HepG2 (cell line): Measurements from ENCODE around the gene DLG2.

Source experiments
- ELF4 ChIP-seq: sonication (generic); formaldehyde crosslinking; IDR thresholded peaks from 2 replicates; pipeline ENCODE4 v1.5.0; 2020; ENCODE audit warnings: missing genetic modification reagents, mild to moderate bottlenecking, moderate library complexity, borderline replicate concordance
- TF ChIP-seq, protein P1 (sequence below): IDR thresholded peaks from 2 replicates; pipeline ENCODE4 v1.6.1; 2012; ENCODE audit warnings: low read depth, low read length, improper control_type of control experiment
- TF ChIP-seq, protein P2 (sequence below): sonication (generic); formaldehyde crosslinking; IDR thresholded peaks from 2 replicates; pipeline ENCODE4 v1.5.0; 2020; ENCODE audit warnings: mild to moderate bottlenecking, missing genetic modification reagents, moderate library complexity

DNA sequence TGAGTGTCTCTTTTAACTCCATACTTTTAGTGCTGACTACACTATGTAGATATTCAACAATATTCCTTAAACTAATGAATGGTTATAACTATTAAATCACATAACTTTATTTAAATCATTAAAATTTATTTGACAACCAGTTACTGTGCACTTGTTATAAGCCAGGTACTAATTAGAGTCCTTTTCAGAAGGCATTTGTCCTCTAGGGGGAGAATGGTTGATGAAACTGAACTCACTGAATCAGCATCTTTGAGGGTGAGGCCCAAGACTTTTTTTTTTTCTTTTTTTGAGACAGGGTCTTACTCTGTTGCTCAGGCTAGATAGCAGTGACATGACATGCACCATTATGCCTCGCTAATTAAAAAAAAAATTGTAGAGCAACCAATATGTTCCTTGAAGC, 1825.3 kb downstream of the DLG2 start:
- TF ChIP-seq, protein P1, sequence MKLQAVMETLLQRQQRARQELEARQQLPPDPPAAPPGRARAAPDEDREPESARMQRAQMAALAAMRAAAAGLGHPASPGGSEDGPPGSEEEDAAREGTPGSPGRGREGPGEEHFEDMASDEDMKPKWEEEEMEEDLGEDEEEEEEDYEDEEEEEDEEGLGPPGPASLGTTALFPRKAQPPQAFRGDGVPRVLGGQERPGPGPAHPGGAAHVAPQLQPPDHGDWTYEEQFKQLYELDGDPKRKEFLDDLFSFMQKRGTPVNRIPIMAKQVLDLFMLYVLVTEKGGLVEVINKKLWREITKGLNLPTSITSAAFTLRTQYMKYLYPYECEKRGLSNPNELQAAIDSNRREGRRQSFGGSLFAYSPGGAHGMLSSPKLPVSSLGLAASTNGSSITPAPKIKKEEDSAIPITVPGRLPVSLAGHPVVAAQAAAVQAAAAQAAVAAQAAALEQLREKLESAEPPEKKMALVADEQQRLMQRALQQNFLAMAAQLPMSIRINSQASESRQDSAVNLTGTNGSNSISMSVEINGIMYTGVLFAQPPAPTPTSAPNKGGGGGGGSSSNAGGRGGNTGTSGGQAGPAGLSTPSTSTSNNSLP = no peak
- no peak for TF ChIP-seq ELF4
- TF ChIP-seq, protein P2, sequence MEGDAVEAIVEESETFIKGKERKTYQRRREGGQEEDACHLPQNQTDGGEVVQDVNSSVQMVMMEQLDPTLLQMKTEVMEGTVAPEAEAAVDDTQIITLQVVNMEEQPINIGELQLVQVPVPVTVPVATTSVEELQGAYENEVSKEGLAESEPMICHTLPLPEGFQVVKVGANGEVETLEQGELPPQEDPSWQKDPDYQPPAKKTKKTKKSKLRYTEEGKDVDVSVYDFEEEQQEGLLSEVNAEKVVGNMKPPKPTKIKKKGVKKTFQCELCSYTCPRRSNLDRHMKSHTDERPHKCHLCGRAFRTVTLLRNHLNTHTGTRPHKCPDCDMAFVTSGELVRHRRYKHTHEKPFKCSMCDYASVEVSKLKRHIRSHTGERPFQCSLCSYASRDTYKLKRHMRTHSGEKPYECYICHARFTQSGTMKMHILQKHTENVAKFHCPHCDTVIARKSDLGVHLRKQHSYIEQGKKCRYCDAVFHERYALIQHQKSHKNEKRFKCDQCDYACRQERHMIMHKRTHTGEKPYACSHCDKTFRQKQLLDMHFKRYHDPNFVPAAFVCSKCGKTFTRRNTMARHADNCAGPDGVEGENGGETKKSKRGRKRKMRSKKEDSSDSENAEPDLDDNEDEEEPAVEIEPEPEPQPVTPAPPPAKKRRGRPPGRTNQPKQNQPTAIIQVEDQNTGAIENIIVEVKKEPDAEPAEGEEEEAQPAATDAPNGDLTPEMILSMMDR = no peak
